Mesenchymal stem cell (in vitro differentiated cells and primary cell): ENCODE measurements around the gene ANGPTL2.

Source experiments
- DNase-seq: peaks from one replicate; pipeline ENCODE4 v3.0.0-alpha.2; 2013
- H2AFZ ChIP-seq: one replicate; pipeline ENCODE4 v1.6.1; 2013; ENCODE audit warnings: low read depth, mild to moderate bottlenecking, control low read depth, inconsistent platforms, low read length, moderate library complexity
- H2AK5ac ChIP-seq: 2 replicates; pipeline ENCODE4 v1.6.1; 2013; ENCODE audit warnings: low read length, moderate library complexity, mild to moderate bottlenecking, inconsistent platforms; ENCODE audit not compliant: severe bottlenecking
- H2BK120ac ChIP-seq: one replicate; pipeline ENCODE4 v1.6.1; 2013; ENCODE audit warnings: low read depth, mild to moderate bottlenecking, inconsistent platforms, low read length, moderate library complexity
- H2BK12ac ChIP-seq, 2 experiments: one replicate each; pipeline ENCODE4 v1.6.1; 2013; ENCODE audit warnings: inconsistent platforms in 2 of 2, low read length in 2 of 2, mild to moderate bottlenecking in 2 of 2, moderate library complexity in 2 of 2, control low read depth in 1 of 2
- H2BK15ac ChIP-seq: one replicate; pipeline ENCODE4 v1.6.1; 2013; ENCODE audit warnings: mild to moderate bottlenecking, low read depth, inconsistent platforms; ENCODE audit not compliant: poor library complexity, severe bottlenecking
- H2BK5ac ChIP-seq: 2 replicates; pipeline ENCODE4 v1.6.1; 2013; ENCODE audit warnings: low read depth, mild to moderate bottlenecking, low read length, control low read depth, inconsistent platforms; ENCODE audit not compliant: poor library complexity, severe bottlenecking
- H3K14ac ChIP-seq, 2 experiments: one replicate each; pipeline ENCODE4 v1.6.1; 2013; ENCODE audit warnings: inconsistent platforms in 2 of 2, low read length in 2 of 2, control low read depth in 1 of 2, mild to moderate bottlenecking in 1 of 2, moderate library complexity in 1 of 2
- H3K18ac ChIP-seq, 2 experiments: one replicate each; pipeline ENCODE4 v1.6.1; 2013; ENCODE audit warnings: inconsistent platforms in 2 of 2, low read length in 2 of 2, control low read depth in 1 of 2, low read depth in 1 of 2, mild to moderate bottlenecking in 1 of 2
- H3K23ac ChIP-seq, 2 experiments: one replicate each; pipeline ENCODE4 v1.6.1; 2013; ENCODE audit warnings: inconsistent platforms in 2 of 2, low read length in 2 of 2, mild to moderate bottlenecking in 2 of 2, moderate library complexity in 2 of 2, control low read depth in 1 of 2
- H3K27ac ChIP-seq: 2 replicates; pipeline ENCODE4 v1.5.1; 2013; ENCODE audit warnings: mild to moderate bottlenecking, moderate library complexity, low read length, control low read depth, inconsistent platforms; ENCODE audit not compliant: poor library complexity, severe bottlenecking
- H3K27me3 ChIP-seq, 2 experiments: 2 replicates each; pipeline versions ENCODE4 v1.6.1 to v1.7.0; 2013; ENCODE audit warnings: low read length in 2 of 2, mild to moderate bottlenecking in 2 of 2, moderate library complexity in 2 of 2, control low read depth in 1 of 2, inconsistent platforms in 1 of 2; ENCODE audit not compliant: control insufficient read depth in 1 of 2, insufficient read depth in 1 of 2
- H3K36me3 ChIP-seq, 2 experiments: 2 replicates each; pipeline versions ENCODE4 v1.6.1 to v1.7.0; 2013; ENCODE audit warnings: low read length in 2 of 2, control low read depth in 1 of 2, inconsistent platforms in 1 of 2, low read depth in 1 of 2, mild to moderate bottlenecking in 1 of 2; ENCODE audit not compliant: insufficient read depth in 2 of 2, control insufficient read depth in 1 of 2
- H3K4ac ChIP-seq, 2 experiments: one replicate each; pipeline ENCODE4 v1.6.1; 2013; ENCODE audit warnings: inconsistent platforms in 2 of 2, low read length in 2 of 2, mild to moderate bottlenecking in 2 of 2, moderate library complexity in 2 of 2, control low read depth in 1 of 2, low read depth in 1 of 2
- H3K4me1 ChIP-seq: 2 replicates; pipeline ENCODE4 v1.6.1; 2013; ENCODE audit warnings: low read depth, low read length, control low read depth; ENCODE audit not compliant: control insufficient read depth, insufficient read depth
- H3K4me2 ChIP-seq: 2 replicates; pipeline ENCODE4 v1.6.1; 2013; ENCODE audit warnings: low read length, mild to moderate bottlenecking, inconsistent platforms; ENCODE audit not compliant: poor library complexity, severe bottlenecking
- H3K4me3 ChIP-seq, 2 experiments: 2 replicates each; pipeline versions ENCODE4 v1.5.1 to v1.7.0; 2013; ENCODE audit warnings: low read length in 2 of 2, mild to moderate bottlenecking in 2 of 2, control low read depth in 1 of 2, low read depth in 1 of 2; ENCODE audit not compliant: insufficient read depth in 1 of 2
- H3K79me1 ChIP-seq: replicated peaks from 2 replicates; pipeline ENCODE4 v1.6.1; 2013; ENCODE audit warnings: mild to moderate bottlenecking, control low read depth, low read length, inconsistent platforms; ENCODE audit not compliant: poor library complexity, severe bottlenecking
- H3K9ac ChIP-seq: 2 replicates; pipeline ENCODE4 v1.7.0; 2013; ENCODE audit warnings: mild to moderate bottlenecking, low read length, moderate library complexity
- H3K9me3 ChIP-seq: 2 replicates; pipeline ENCODE4 v1.7.0; 2013; ENCODE audit warnings: mild to moderate bottlenecking, low read length; ENCODE audit not compliant: control insufficient read depth
- H4K8ac ChIP-seq: one replicate; pipeline ENCODE4 v1.6.1; 2013; ENCODE audit warnings: inconsistent platforms, mild to moderate bottlenecking, low read length, moderate library complexity
- H4K91ac ChIP-seq: one replicate; pipeline ENCODE4 v1.6.1; 2013; ENCODE audit warnings: mild to moderate bottlenecking, low read length, inconsistent platforms
- WGBS: methylation state at CpG from one replicate; pipeline ENCODE4 v1.1.7; 2013; ENCODE audit warnings: mixed read lengths; 5-methylcytosine and 5-hydroxymethylcytosine counted together

The ANGPTL2 gene

DNA sequence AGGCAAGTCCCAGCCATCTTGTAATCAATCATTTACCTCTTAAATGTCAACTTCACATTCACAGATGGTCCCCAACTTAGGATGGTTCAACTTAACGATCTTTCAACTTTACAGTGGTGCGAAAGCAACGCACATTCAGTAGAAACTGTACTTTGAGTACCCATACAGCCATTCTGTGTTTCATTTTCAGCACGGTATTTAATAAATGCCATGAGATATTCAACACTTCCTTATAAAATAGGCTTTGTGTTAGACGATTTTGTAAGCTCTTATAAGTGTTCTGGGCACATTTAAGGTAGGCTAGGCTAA lies 47.1 kb upstream of the ANGPTL2 start:
- no peak overlapping the region for H2BK15ac ChIP-seq
- no peaks in the 10 kb centered on the region for H3K9me3 ChIP-seq
- H4K8ac ChIP-seq, result no peak overlapping the region
- no peak overlapping the region for H3K4me2 ChIP-seq
- H2BK5ac ChIP-seq, result no peak overlapping the region
- H3K27me3 ChIP-seq, result no peaks in the 10 kb centered on the region
- H3K14ac ChIP-seq, result no peak overlapping the region
- H2BK12ac ChIP-seq, result no peak overlapping the region
- no peak overlapping the region for H2BK120ac ChIP-seq
- H3K4me3 ChIP-seq, result no peak overlapping the region
- no peak overlapping the region for H2AFZ ChIP-seq
- H3K23ac ChIP-seq, result no peak overlapping the region
- WGBS, result 67% methylated on average over 4 of the region's 5 CpGs
- H3K36me3 ChIP-seq, result no peaks in the 10 kb centered on the region
- H3K27ac ChIP-seq, result no peak overlapping the region
- H3K18ac ChIP-seq, result no peak overlapping the region
- no peak overlapping the region for H3K4ac ChIP-seq
- no peak overlapping the region for H3K9ac ChIP-seq
- H3K4me1 ChIP-seq, result peaks cover 11% of the 10 kb centered on the region
- DNase-seq, result no peak
- H4K91ac ChIP-seq, result no peak overlapping the region
- H3K79me1 ChIP-seq, result no peaks in the 10 kb centered on the region
- no peak overlapping the region for H2AK5ac ChIP-seq

DNA sequence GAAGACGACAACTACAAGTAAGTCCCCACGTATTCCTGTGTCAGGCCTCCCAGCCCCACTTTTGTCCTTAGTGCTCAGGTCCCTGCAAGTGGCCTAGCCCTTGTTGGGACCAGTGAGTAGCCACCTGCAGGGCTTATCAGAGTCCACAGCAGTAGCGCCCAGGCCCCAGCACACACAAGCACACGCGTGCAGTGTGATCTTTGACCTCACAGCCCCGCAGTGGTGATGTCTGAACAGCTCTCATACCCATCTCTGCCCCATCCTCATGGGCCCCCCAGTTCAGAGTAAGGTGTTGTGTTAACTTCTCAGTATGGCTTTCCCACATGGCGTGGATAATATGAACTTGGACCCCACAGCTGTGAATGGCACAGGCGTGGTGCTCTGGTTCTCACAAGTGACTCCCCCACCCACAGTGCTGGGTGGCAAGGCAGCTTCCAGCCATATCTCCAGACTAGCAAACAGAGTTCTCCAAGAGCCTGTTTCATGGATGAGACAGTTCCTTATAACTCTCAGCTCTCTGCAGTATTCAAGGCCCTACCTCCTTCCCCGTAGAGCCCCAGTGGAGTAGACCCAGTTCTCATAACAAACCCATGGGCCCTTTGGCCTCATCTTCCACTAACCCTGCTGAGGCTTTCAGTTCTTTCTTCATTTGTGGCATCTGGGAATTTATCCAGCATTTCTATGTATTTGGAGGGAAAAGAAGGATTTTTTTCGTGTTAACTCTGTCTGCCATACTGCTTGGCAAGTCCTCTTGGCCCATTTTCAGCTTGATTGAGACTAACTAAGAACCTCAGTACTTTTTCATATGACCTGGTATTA lies 46.5 kb upstream of the ANGPTL2 start:
- H2AK5ac ChIP-seq, result no peak overlapping the region
- peaks cover 11% of the 10 kb centered on the region for H3K4me1 ChIP-seq
- no peak overlapping the region for H3K4me2 ChIP-seq
- H2AFZ ChIP-seq, result no peak overlapping the region
- H3K79me1 ChIP-seq, result no peaks in the 10 kb centered on the region
- H3K23ac ChIP-seq, result no peak overlapping the region
- H2BK5ac ChIP-seq, result no peak overlapping the region
- no peak overlapping the region for H3K18ac ChIP-seq
- H2BK15ac ChIP-seq, result no peak overlapping the region
- H3K4me3 ChIP-seq, result no peak overlapping the region
- H4K8ac ChIP-seq, result no peak overlapping the region
- no peak overlapping the region for H3K14ac ChIP-seq
- WGBS, result 93% methylated on average over 10 of the region's 10 CpGs
- H3K36me3 ChIP-seq, result no peaks in the 10 kb centered on the region
- H3K27ac ChIP-seq, result no peak overlapping the region
- no peak overlapping the region for H3K4ac ChIP-seq
- H4K91ac ChIP-seq, result peak overlapping the region; percentile 34
- H2BK120ac ChIP-seq, result no peak overlapping the region
- no peak overlapping the region for H2BK12ac ChIP-seq
- no peak for DNase-seq
- no peaks in the 10 kb centered on the region for H3K27me3 ChIP-seq
- no peak overlapping the region for H3K9ac ChIP-seq
- no peaks in the 10 kb centered on the region for H3K9me3 ChIP-seq

DNA sequence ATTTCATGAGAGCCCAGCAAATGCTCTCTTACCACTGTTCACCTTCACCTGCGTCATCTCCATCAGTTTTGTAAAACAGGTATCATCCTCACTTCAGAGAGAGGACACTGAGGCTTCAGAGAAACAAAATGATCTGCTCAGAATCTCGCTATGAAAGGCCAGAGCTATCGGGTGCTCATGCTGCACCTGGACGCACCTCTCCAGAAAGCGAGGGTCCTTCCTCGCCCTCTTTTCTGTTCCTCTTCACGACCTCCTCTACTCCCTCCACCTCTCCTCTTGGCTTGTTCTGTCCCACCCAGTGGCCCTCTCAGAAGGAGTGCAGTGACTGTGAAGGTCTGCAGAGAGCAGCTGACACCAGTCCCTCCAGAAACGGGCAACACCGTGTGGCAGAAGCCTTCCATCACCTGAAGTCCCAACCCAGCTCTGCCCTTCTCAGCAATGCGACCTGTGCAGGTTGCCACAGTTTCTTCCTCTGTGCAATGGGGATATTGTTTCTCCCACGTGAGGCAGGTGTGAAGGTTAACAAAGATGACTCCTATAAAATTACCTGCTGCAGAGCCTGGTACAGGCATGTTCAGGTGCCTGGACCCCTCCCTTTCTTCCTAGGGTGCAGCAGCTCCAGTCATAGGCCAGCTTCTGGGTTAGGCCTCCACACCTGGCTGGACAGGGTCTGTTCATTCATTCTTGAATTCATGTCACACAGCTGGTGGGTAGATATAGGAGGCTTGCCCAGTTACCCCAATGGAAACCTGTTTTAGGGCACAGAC lies 45.3 kb upstream of the ANGPTL2 start:
- no peak overlapping the region for H2AFZ ChIP-seq
- H2BK5ac ChIP-seq, result no peak overlapping the region
- H3K9ac ChIP-seq, result no peak overlapping the region
- no peak overlapping the region for H4K8ac ChIP-seq
- no peaks in the 10 kb centered on the region for H3K36me3 ChIP-seq
- H2BK12ac ChIP-seq, result no peak overlapping the region
- H3K4me1 ChIP-seq, result peaks cover 13% of the 10 kb centered on the region
- no peak for DNase-seq
- H2BK120ac ChIP-seq, result no peak overlapping the region
- no peak overlapping the region for H2BK15ac ChIP-seq
- H2AK5ac ChIP-seq, result no peak overlapping the region
- no peaks in the 10 kb centered on the region for H3K9me3 ChIP-seq
- H3K79me1 ChIP-seq, result no peaks in the 10 kb centered on the region
- WGBS, result 90% methylated on average over 11 of the region's 11 CpGs
- no peaks in the 10 kb centered on the region for H3K27me3 ChIP-seq
- no peak overlapping the region for H3K23ac ChIP-seq
- no peak overlapping the region for H3K4me3 ChIP-seq
- H3K4me2 ChIP-seq, result no peak overlapping the region
- no peak overlapping the region for H3K27ac ChIP-seq
- no peak overlapping the region for H3K4ac ChIP-seq
- no peak overlapping the region for H3K18ac ChIP-seq
- H4K91ac ChIP-seq, result no peak overlapping the region
- no peak overlapping the region for H3K14ac ChIP-seq

DNA sequence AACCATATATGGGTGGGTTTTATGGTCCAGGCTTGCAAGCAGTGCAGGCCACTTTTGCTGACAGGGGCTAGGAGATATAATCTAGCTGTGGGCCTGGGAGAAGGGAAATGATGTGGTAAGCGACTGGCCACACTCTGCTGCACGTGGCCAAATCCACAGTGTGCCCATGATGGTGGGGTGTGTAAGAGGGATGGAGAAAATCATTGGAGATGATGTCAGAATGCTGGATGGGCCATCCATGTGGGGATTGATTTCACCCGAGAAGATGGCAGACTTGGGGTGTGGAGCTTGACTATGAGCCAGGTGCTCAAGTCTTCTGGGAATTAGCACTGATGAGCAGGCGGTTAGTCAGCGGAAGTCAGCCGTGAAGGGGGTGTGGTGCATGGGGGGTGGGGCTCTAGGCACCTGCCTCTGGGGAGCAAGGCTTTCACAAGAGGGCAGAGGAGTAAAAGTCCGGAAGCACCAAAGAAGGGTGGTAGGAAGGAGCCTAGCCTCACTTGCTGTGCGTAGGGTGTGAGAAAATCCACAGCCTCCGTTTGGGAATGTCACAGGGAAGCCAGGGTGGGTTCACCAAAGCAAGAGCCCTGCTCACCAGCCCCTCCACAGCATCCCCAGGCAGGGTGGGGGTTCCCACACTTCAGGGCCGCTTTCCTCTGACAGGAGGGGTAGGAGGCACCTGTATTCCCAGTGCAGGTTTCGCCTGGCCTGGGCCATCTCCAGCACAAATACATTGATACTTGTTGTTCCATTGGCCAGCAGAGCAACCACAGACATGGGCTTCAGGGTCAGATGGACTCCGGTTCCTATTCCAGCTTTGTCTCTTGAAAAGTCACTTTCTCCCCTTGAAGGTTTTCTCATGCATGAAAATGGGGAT lies 44.5 kb upstream of the ANGPTL2 start:
- Histone ChIP-seq H3K4me1 (peaks cover 13% of the 10 kb centered on the region), H3K4me2 (no peak overlapping the region), H4K8ac (no peak overlapping the region), H3K4ac (no peak overlapping the region), H2BK120ac (no peak overlapping the region), H3K23ac (no peak overlapping the region), H3K79me1 (no peaks in the 10 kb centered on the region), H2BK15ac (no peak overlapping the region), H3K4me3 (no peak overlapping the region), H3K9me3 (no peaks in the 10 kb centered on the region), H3K27ac (no peak overlapping the region), H3K27me3 (no peaks in the 10 kb centered on the region), H2AFZ (no peak overlapping the region), H2BK5ac (no peak overlapping the region), H2AK5ac (no peak overlapping the region), H3K9ac (no peak overlapping the region), H4K91ac (no peak overlapping the region), H3K18ac (peak overlapping the region in 1 of 2 experiments; percentile 1), H2BK12ac (no peak overlapping the region), H3K14ac (no peak overlapping the region), H3K36me3 (no peaks in the 10 kb centered on the region)
- WGBS, result 77% methylated on average over 12 of the region's 12 CpGs
- no peak for DNase-seq
